Measurements from ENCODE around the gene RTN4R. TPM values are rescaled to one million over a fixed set of nuclear protein-coding genes. Genes with fewer than 3 reads are reported as not detected.

RTN4R gene
- total RNA-seq, 1 experiment from 2014 or later = 19.0 TPM

GRCh38 chr22:20298803-20299745 lies 31.0 kb upstream of the RTN4R start:
- BruUV-seq (replicated peaks) = no TSS peak
- H3K4me2 ChIP-seq (ENCODE audit: low read length) = peak overlapping the region; percentile 92
- CTCF ChIA-PET = interaction anchor here (1.0 to 1.1 kb wide), 2 partner anchors 19 to 21 kb away, joined by 3 to 6 read pairs; partner anchors contain the start of gene DGCR6L

More at GRCh38 chr22:20298803-20299745, 31.0 kb upstream of the RTN4R start:
- Histone ChIP-seq H3K36me3 (ENCODE audit: control insufficient read depth in 1 of 2, insufficient read depth in 2 of 2, low read length in 2 of 2) (no peaks in the 10 kb centered on the region), H3K79me2 (ENCODE audit: insufficient read depth, low read length) (no peaks in the 10 kb centered on the region), H2AFZ (ENCODE audit: low read depth, low read length, poor library complexity, severe bottlenecking) (peak overlapping the region; percentile 68), H3K9me2 (ENCODE audit: insufficient read depth) (no peaks in the 10 kb centered on the region), H3K9me3 (ENCODE audit: control insufficient read depth in 1 of 2, insufficient read depth in 1 of 2, low read depth in 1 of 2, low read length in 2 of 2) (no peaks in the 10 kb centered on the region), H3K4me1 (ENCODE audit: control insufficient read depth in 1 of 2, insufficient read depth in 2 of 2, low read length in 2 of 2) (peaks cover 3 to 17% of the 10 kb centered on the region in 2 experiments; a peak in 3 of 4 replicates), H3K4me3 (replicated peaks in 1 of 2; ENCODE audit: low read depth in 1 of 2, low read length in 2 of 2) (peak overlapping the region; percentile 37 to 57), H4K20me1 (ENCODE audit: insufficient read depth) (no peaks in the 10 kb centered on the region), H3K27me3 (ENCODE audit: insufficient read depth, low read length) (no peaks in the 10 kb centered on the region), H3K27ac (ENCODE audit: low read depth, low read length) (peak overlapping the region; percentile 48; the same call in 1 of the 2 replicates), H3K9ac (ENCODE audit: low read length) (peak overlapping the region; percentile 60)
- peak; percentile 48 for TF ChIP-seq TCF7L2 (IDR thresholded peaks at IDR 0.05; ENCODE audit: borderline replicate concordance, extremely low read depth, insufficient read depth, insufficient read length)
- peak; percentile 27; the same call in 1 of the 2 replicates for TF ChIP-seq SIN3A (IDR thresholded peaks at IDR 0.05; ENCODE audit: low read depth)
- no peak for TF ChIP-seq ZFX (IDR thresholded peaks at IDR 0.05)
- TF ChIP-seq, protein P1, sequence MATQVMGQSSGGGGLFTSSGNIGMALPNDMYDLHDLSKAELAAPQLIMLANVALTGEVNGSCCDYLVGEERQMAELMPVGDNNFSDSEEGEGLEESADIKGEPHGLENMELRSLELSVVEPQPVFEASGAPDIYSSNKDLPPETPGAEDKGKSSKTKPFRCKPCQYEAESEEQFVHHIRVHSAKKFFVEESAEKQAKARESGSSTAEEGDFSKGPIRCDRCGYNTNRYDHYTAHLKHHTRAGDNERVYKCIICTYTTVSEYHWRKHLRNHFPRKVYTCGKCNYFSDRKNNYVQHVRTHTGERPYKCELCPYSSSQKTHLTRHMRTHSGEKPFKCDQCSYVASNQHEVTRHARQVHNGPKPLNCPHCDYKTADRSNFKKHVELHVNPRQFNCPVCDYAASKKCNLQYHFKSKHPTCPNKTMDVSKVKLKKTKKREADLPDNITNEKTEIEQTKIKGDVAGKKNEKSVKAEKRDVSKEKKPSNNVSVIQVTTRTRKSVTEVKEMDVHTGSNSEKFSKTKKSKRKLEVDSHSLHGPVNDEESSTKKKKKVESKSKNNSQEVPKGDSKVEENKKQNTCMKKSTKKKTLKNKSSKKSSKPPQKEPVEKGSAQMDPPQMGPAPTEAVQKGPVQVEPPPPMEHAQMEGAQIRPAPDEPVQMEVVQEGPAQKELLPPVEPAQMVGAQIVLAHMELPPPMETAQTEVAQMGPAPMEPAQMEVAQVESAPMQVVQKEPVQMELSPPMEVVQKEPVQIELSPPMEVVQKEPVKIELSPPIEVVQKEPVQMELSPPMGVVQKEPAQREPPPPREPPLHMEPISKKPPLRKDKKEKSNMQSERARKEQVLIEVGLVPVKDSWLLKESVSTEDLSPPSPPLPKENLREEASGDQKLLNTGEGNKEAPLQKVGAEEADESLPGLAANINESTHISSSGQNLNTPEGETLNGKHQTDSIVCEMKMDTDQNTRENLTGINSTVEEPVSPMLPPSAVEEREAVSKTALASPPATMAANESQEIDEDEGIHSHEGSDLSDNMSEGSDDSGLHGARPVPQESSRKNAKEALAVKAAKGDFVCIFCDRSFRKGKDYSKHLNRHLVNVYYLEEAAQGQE (IDR thresholded peaks at IDR 0.05; ENCODE audit: low read depth) = no peak
- TF ChIP-seq, protein P2, sequence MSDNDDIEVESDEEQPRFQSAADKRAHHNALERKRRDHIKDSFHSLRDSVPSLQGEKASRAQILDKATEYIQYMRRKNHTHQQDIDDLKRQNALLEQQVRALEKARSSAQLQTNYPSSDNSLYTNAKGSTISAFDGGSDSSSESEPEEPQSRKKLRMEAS (IDR thresholded peaks at IDR 0.05) = peak; percentile 80
- TF ChIP-seq POLR2AphosphoS5 (IDR thresholded peaks at IDR 0.05; ENCODE audit: low read depth, low read length) = peak; percentile 33; the same call in 1 of the 2 replicates
- ChIA-PET POLR2A (interaction anchor here (2.0 kb wide), 1 partner anchor 21 kb away, joined by 6 read pairs; the partner anchor contains the start of gene DGCR6L), RAD21 (ENCODE audit: low non-redundant PET in 1 of 2, low total read pairs in 2 of 2, uncharacterized antibody in 2 of 2, unreplicated experiment in 2 of 2) (no interaction called here)
- ATAC-seq = peak; percentile 89
- intact Hi-C loops (cut with micrococcal nuclease) = no loop called here
- DNase-seq (ENCODE audit: low read depth, low spot score) = peak; percentile 71

Data from HCT116 (cell line).